HepG2 (cell line): ENCODE measurements around the gene ZGRF1. TPM values are rescaled to one million over a fixed set of nuclear protein-coding genes. Genes with fewer than 3 reads are reported as not detected.
A peak's percentile ranks its signal among the peaks of the same experiment; 100 is the strongest.

Source experiments
- ATAC-seq: fragments of 200-7000 bp; cut with Tn5 transposase; 3 replicates; pipeline ENCODE4 v1.9.1; 2020; ENCODE audit warnings: mild to moderate bottlenecking, moderate library complexity
- Bru-seq: library from RNA; stranded (reverse); fragments of 400-500 nt; gene quantifications from one replicate; lab custom pipeline; 2021; lab: Mats Ljungman, UMichigan
- BruChase-seq, 2 experiments: library from RNA; stranded (reverse); fragments of 400-500 nt; gene quantifications; one replicate each; lab custom pipeline; 2021; lab: Mats Ljungman, UMichigan
- BruUV-seq: library from RNA; stranded (reverse); fragments of 400-500 nt; replicated peaks from 2 replicates; lab custom pipeline; 2021; lab: Mats Ljungman, UMichigan
- CTCF ChIA-PET: fragments of 300-600 bp; formaldehyde crosslinking; extraction: SDS; loops from one replicate; lab custom pipeline; 2021; ENCODE audit warnings: low total read pairs, inconsistent platforms, low intra/inter-chr PET ratio; lab: Yijun Ruan, JAX
- POLR2A ChIA-PET: fragments of 350-600 bp; sonication (Branson Sonifier 250); formaldehyde crosslinking; loops from one replicate; lab custom pipeline; 2020; ENCODE audit warnings: antibody characterized with exemption, inconsistent platforms; lab: Yijun Ruan, JAX
- DNase-seq: peaks from one replicate; pipeline ENCODE4 v3.0.0-alpha.2; 2015; ENCODE audit warnings: low spot score
- FAIRE-seq: peaks from 3 replicates; lab custom pipeline; 2011; peaks lifted over from hg19 to GRCh38; lab: Jason Lieb, UNC
- H2AFZ ChIP-seq: one replicate; pipeline ENCODE4 v1.6.1; 2011; ENCODE audit warnings: low read length, inconsistent platforms
- H3K27ac ChIP-seq: fragments of 300-600 bp; 3 replicates; pipeline ENCODE4 v1.8.0; 2011; ENCODE audit warnings: mixed run types, mild to moderate bottlenecking, mixed read lengths, low read length, inconsistent platforms; ENCODE audit not compliant: insufficient read depth; ENCODE audit errors: extremely low read length
- H3K27me3 ChIP-seq, 2 experiments: fragments of 200-600 bp in 1 of 2; 2 replicates in 1 of 2; 3 replicates in 1 of 2; pipeline versions ENCODE4 v1.6.0 to v1.8.0; 2011; ENCODE audit warnings: low read length in 2 of 2, mild to moderate bottlenecking in 2 of 2, moderate library complexity in 2 of 2, inconsistent platforms in 1 of 2; ENCODE audit not compliant: insufficient read depth in 2 of 2, control insufficient read depth in 1 of 2
- H3K36me3 ChIP-seq, 2 experiments: fragments of 200-600 bp in 1 of 2; replicated peaks in 1 of 2; 2 replicates in 1 of 2; 3 replicates in 1 of 2; pipeline versions ENCODE4 v1.5.1 to v1.8.0; 2011; ENCODE audit warnings: low read length in 2 of 2, inconsistent platforms in 1 of 2; ENCODE audit not compliant: insufficient read depth in 2 of 2, control insufficient read depth in 1 of 2
- H3K4me1 ChIP-seq: 2 replicates; pipeline ENCODE4 v1.5.1; 2012; ENCODE audit warnings: low read length, inconsistent platforms; ENCODE audit not compliant: insufficient read depth
- H3K4me2 ChIP-seq: 2 replicates; pipeline ENCODE4 v1.6.0; 2011; ENCODE audit warnings: low read depth, low read length, inconsistent platforms
- H3K4me3 ChIP-seq, 3 experiments: fragments of 200-600 bp in 1 of 3; sonication (generic), shearing (Covaris generic) in 1 of 3; replicated peaks in 1 of 3; 2 replicates each; pipeline ENCODE4 v1.5.1; 2011 to 2016; ENCODE audit warnings: low read length in 3 of 3, inconsistent platforms in 2 of 3, low read depth in 2 of 3, mild to moderate bottlenecking in 2 of 3, control low read depth in 1 of 3, mixed read lengths in 1 of 3; ENCODE audit not compliant: insufficient read depth in 1 of 3
- H3K79me2 ChIP-seq: one replicate; pipeline ENCODE4 v1.6.1; 2011; ENCODE audit warnings: low read length, inconsistent platforms; ENCODE audit not compliant: insufficient read depth
- H3K9ac ChIP-seq: 2 replicates; pipeline ENCODE4 v1.6.0; 2011; ENCODE audit warnings: mild to moderate bottlenecking, low read depth, low read length, inconsistent platforms; ENCODE audit not compliant: insufficient read depth
- H3K9me3 ChIP-seq: 2 replicates; pipeline ENCODE4 v1.5.1; 2012; ENCODE audit warnings: mild to moderate bottlenecking, low read length
- H4K20me1 ChIP-seq: 2 replicates; pipeline ENCODE4 v1.6.0; 2011; ENCODE audit warnings: inconsistent platforms, mild to moderate bottlenecking, low read length, moderate library complexity; ENCODE audit not compliant: insufficient read depth
- CREB3 ChIP-seq: sonication (generic); formaldehyde crosslinking; IDR thresholded peaks from 2 replicates; pipeline ENCODE4 v1.5.0; 2020; ENCODE audit warnings: missing genetic modification reagents
- HNRNPLL ChIP-seq: fragments of 200-400 bp; formaldehyde crosslinking; IDR thresholded peaks from 2 replicates; pipeline ENCODE4 v1.6.1; 2017; ENCODE audit warnings: mild to moderate bottlenecking, low read depth, low read length; ENCODE audit not compliant: poor library complexity, severe bottlenecking
- MIER2 ChIP-seq: IDR thresholded peaks from 2 replicates; pipeline ENCODE4 v1.6.1; 2016; ENCODE audit warnings: missing biosample characterization, missing genetic modification reagents
- RFXANK ChIP-seq: IDR thresholded peaks from 2 replicates; pipeline ENCODE4 v1.6.1; 2016
- ZHX2 ChIP-seq, 2 experiments: sonication (generic) in 1 of 2; formaldehyde crosslinking in 1 of 2; IDR thresholded peaks; 2 replicates each; pipeline versions ENCODE4 v1.6.1 to v1.9.0; 2014 to 2022; ENCODE audit warnings: antibody characterized with exemption in 1 of 2, borderline replicate concordance in 1 of 2, inconsistent platforms in 1 of 2, low read depth in 1 of 2, missing genetic modification reagents in 1 of 2
- ZNF205 ChIP-seq: IDR thresholded peaks from 2 replicates; pipeline ENCODE4 v1.6.1; 2018; ENCODE audit warnings: missing biosample characterization, missing genetic modification reagents
- ZNF263 ChIP-seq: sonication (generic); formaldehyde crosslinking; IDR thresholded peaks from 2 replicates; pipeline ENCODE4 v1.4.0; 2020; ENCODE audit warnings: missing genetic modification reagents
- ZNF501 ChIP-seq: sonication (generic); formaldehyde crosslinking; IDR thresholded peaks from 2 replicates; pipeline ENCODE4 v1.5.1; 2020; ENCODE audit warnings: mild to moderate bottlenecking, moderate library complexity, missing genetic modification reagents
- ZNF605 ChIP-seq: sonication (generic); formaldehyde crosslinking; IDR thresholded peaks from 2 replicates; pipeline ENCODE4 v1.8.0; 2022; ENCODE audit warnings: mild to moderate bottlenecking, missing genetic modification reagents
- WGBS: methylation state at CpG from one replicate; pipeline ENCODE4 v1.1.6; 2017; ENCODE audit warnings: low lambda C conversion rate; 5-methylcytosine and 5-hydroxymethylcytosine counted together
- in situ Hi-C: cut with HindIII; loops from 2 replicates; pipeline ENCODE4 v1.10.0; 2017; ENCODE audit warnings: low pct_unique_long_range_greater_than_20kb; ENCODE audit not compliant: extremely low pct_ligation_motif_present
- intact Hi-C: fragments of 100-400 bp; cut with micrococcal nuclease; formaldehyde crosslinking; loops from one replicate; pipeline ENCODE4 v1.10.0; 2022; ENCODE audit not compliant: unreplicated experiment
- long read RNA-seq, 2 experiments: library from RNA in 1 of 2; library from polyadenylated mRNA in 1 of 2; stranded (forward) in 1 of 2; unstranded in 1 of 2; transcript quantifications; one replicate each; pipeline ENCODE4 v2.0.0, GENCODE V29; 2019 to 2022
- polyA minus RNA-seq, 3 experiments: library from RNA; depleted of rRNA, polyadenylated mRNA; stranded (reverse); fragments of >200 nt; gene quantifications; 2 replicates each; pipeline ENCODE4 v1.2.3, GENCODE V29; 2011; ENCODE audit warnings: low replicate concordance in 1 of 3
- polyA plus RNA-seq, 8 experiments: library from polyadenylated mRNA; depleted of rRNA in 3 of 8; stranded (reverse) in 7 of 8; unstranded in 1 of 8; fragments of >200 nt; fragmentation: Illumina TruSeq in 4 of 8; extraction: Trizol in 4 of 8; gene quantifications; 2 replicates each; pipeline versions ENCODE4 v1.2.1 to v1.2.3, GENCODE V29; 2011 to 2016; ENCODE audit warnings: low read depth in 4 of 8, missing spikeins in 1 of 8, mixed read lengths in 1 of 8; ENCODE audit not compliant: insufficient read depth in 1 of 8
- total RNA-seq, 5 experiments: library from RNA; depleted of rRNA; stranded (reverse); fragments of >200 nt; fragmentation: Illumina TruSeq; extraction: Trizol; gene quantifications; 2 replicates each; pipeline ENCODE4 v1.2.3, GENCODE V29; 2016; ENCODE audit warnings: low read depth in 1 of 5

The ZGRF1 gene
- total RNA-seq (2016; rRNA removed; fragmentation: Illumina TruSeq; extraction: Trizol) (14.0 and 15.9 TPM in 2 replicates), polyA plus RNA-seq (2011; rRNA removed) (5.6 and 8.6 TPM in 2 replicates), polyA minus RNA-seq (2011; rRNA and poly(A)+ RNA removed; ENCODE audit: low replicate concordance) (1.4 and 3.9 TPM in 2 replicates), Bru-seq, nascent RNA (percentile 45 among the genes with signal in this experiment), BruChase-seq, experiment 1, labeled RNA remaining after a 6-hour chase (percentile 49 among the genes with signal in this experiment), BruChase-seq, experiment 2, labeled RNA remaining after a 2-hour chase (percentile 53 among the genes with signal in this experiment)
- total RNA-seq (2016; cell fraction: cytosol; rRNA removed; fragmentation: Illumina TruSeq; extraction: Trizol; ENCODE audit: low read depth) = 8.8 and 10.4 TPM in 2 replicates
- 14.3 and 14.4 TPM in 2 replicates for total RNA-seq (2016; cell fraction: insoluble cytoplasmic fraction; rRNA removed; fragmentation: Illumina TruSeq; extraction: Trizol)
- 6.6 and 8.6 TPM in 2 replicates for total RNA-seq (2016; cell fraction: membrane; rRNA removed; fragmentation: Illumina TruSeq; extraction: Trizol)
- total RNA-seq (2016; cell fraction: nucleus; rRNA removed; fragmentation: Illumina TruSeq; extraction: Trizol) = 35.5 and 36.5 TPM in 2 replicates
- polyA plus RNA-seq (2011; cell fraction: cytosol; rRNA removed) = 1.1 and 1.4 TPM in 2 replicates
- 12.0 and 12.2 TPM in 2 replicates for polyA plus RNA-seq (2011; cell fraction: nucleus; rRNA removed)
- polyA plus RNA-seq (2012) = 3.5 and 4.7 TPM in 2 replicates
- polyA plus RNA-seq (2016; cell fraction: cytosol; fragmentation: Illumina TruSeq; extraction: Trizol; ENCODE audit: low read depth) = 0.24 and 0.28 TPM in 2 replicates
- 5.9 and 6.6 TPM in 2 replicates for polyA plus RNA-seq (2016; cell fraction: insoluble cytoplasmic fraction; fragmentation: Illumina TruSeq; extraction: Trizol; ENCODE audit: low read depth)
- polyA plus RNA-seq (2016; cell fraction: membrane; fragmentation: Illumina TruSeq; extraction: Trizol; ENCODE audit: low read depth) = 0.56 and 0.65 TPM in 2 replicates
- 33.8 and 37.5 TPM in 2 replicates for polyA plus RNA-seq (2016; cell fraction: nucleus; fragmentation: Illumina TruSeq; extraction: Trizol; ENCODE audit: insufficient read depth, low read depth)
- 2.6 and 3.3 TPM in 2 replicates for polyA minus RNA-seq (2011; cell fraction: cytosol; rRNA and poly(A)+ RNA removed)
- 30.2 and 33.6 TPM in 2 replicates for polyA minus RNA-seq (2011; cell fraction: nucleus; rRNA and poly(A)+ RNA removed)
- long read RNA-seq, experiment 1, partial matches to known transcripts = 1 of 2 reads
- long read RNA-seq, experiment 1, other reads (novel, unspliced or antisense) = 1 of 2 reads
- long read RNA-seq, experiment 2 = 0 reads

- Histone ChIP-seq H3K9ac (peak within 1 kb of the TSS; percentile 89), H3K4me1 (peaks cover 16% of the 10 kb centered on the region), H3K4me2 (peak within 1 kb of the TSS; percentile 88), H3K27me3 (no peaks in the 10 kb centered on the region; a peak in 1 of 5 replicates), H3K27ac (peak within 1 kb of the TSS; percentile 85), H3K79me2 (peaks cover 26% of the 10 kb centered on the region), H4K20me1 (no peaks in the 10 kb centered on the region), H3K4me3 (peak within 1 kb of the TSS; percentile 72 to 98 (median 83)), H3K9me3 (no peaks in the 10 kb centered on the region), H3K36me3 (no peaks in the 10 kb centered on the region), H2AFZ (peak within 1 kb of the TSS; percentile 96)
- intact Hi-C loops = loop anchor here (1.0 kb wide), 1 partner anchor 128 kb away; no protein-coding TSS in a partner anchor
- FAIRE-seq (peak; percentile 49), DNase-seq (peak; percentile 97), ATAC-seq (peak; percentile 95)
- ChIA-PET CTCF (interaction anchor here (1.2 to 1.5 kb wide), 2 partner anchors 126 to 128 kb away, joined by 4 to 7 read pairs; no protein-coding TSS in a partner anchor), POLR2A (no interaction called here)
- in situ Hi-C loops = loop anchor here (5.0 to 10.0 kb wide), 2 partner anchors 130 to 308 kb away; no protein-coding TSS in a partner anchor
- WGBS = under 1% methylated on average over 49 of the region's 66 CpGs
- no TSS peak for BruUV-seq
- TF ChIP-seq HNRNPLL = peak; percentile 61
- TF ChIP-seq ZHX2 (IDR thresholded peaks at IDR 0.05; ENCODE audit: low read depth) = peak; percentile 96
- 0 out of 2 replicates have a peak, but pooled peaks have one; percentile 29 for TF ChIP-seq ZHX2 (CRISPR knock-in tag; IDR thresholded peaks at IDR 0.05; ENCODE audit: borderline replicate concordance)
- TF ChIP-seq ZNF605 (CRISPR knock-in tag) = peak; percentile 92
- TF ChIP-seq RFXANK (CRISPR knock-in tag) = no peak
- TF ChIP-seq CREB3 = 0 out of 2 replicates have a peak, but pooled peaks have one; percentile 81
- TF ChIP-seq ZNF263 = 0 out of 2 replicates have a peak, but pooled peaks have one; percentile 10
- TF ChIP-seq ZNF501 (CRISPR knock-in tag) = peak; percentile 88
- TF ChIP-seq ZNF205 = peak; percentile 98
- TF ChIP-seq MIER2 (CRISPR knock-in tag) = 0 out of 2 replicates have a peak, but pooled peaks have one; percentile 9
Observed at GRCh38 chr4:112636688-112637551, at the start of gene ZGRF1, which contains the start of gene LARP7. Gene ZGRF1, minus strand, starts transcription at chr4:112636909. Its CDS starts 3,733 bp downstream, at chr4:112633176. Gene LARP7, plus strand, starts transcription at chr4:112637143. Its CDS starts 7,527 bp downstream, at chr4:112644670.
